ENCODE measurements around the gene NCR2.

GRCh38 chr6:41318654-41319565 is 16.5 kb upstream of the NCR2 start:
- TF ChIP-seq GATA2 (IDR thresholded peaks at IDR 0.05; ENCODE audit: low read depth, low read length): no peak
- TF ChIP-seq GATA3 (IDR thresholded peaks at IDR 0.05; ENCODE audit: low read depth, low read length): no peak

Measured in SH-SY5Y (cell line).